NCI-H524 treated with DMSO at 0.1 percent for 48 hours (cell line): ENCODE measurements around the gene SHC4.
"Not testable (repeated sequence)": the region's sequence is repeated elsewhere in the genome, so short reads cannot be mapped to it uniquely, and the experiment has no call there.

ENCODE experiments used
- DNase-seq: peaks from one replicate; lab custom pipeline; 2025; lab: John Stamatoyannopoulos, UW

Gene SHC4

DNA sequence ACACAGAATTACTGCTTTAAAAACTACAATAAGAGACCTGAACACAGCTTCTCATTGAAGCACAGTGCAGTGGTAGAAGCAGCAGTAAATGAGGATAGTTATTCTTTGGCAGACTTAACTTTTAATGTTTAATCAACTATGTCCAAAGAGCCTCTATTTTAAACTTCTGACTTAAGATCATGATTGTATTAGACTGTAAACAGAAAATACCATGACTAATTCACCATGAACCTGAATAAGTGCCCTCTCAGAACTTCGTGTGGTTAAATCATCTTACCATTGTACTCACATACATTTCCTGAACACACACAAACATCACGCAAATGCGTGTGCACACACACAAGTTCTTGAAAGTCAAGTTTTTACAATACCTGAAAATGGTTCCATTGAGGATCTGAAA, 166.8 kb downstream of the SHC4 start:
- no peak for DNase-seq

DNA sequence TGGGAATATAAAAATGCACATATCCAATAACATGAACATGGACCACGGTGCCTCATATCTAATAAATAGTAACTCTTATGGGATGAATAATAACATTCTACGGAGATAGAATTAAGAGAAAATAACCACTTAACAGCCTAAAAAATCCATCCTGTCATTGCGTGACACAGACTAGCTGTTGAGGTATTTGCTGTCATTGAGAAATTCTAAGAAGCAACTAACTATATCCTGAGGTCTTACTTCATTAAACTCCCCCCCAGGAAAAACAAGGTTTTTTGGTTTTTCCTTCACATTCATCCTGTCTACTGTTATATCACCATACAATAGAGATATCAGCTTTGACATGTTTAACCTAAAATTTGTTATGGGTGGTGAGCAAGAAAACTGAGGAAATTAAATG, 167.2 kb downstream of the SHC4 start:
- no peak for DNase-seq

DNA sequence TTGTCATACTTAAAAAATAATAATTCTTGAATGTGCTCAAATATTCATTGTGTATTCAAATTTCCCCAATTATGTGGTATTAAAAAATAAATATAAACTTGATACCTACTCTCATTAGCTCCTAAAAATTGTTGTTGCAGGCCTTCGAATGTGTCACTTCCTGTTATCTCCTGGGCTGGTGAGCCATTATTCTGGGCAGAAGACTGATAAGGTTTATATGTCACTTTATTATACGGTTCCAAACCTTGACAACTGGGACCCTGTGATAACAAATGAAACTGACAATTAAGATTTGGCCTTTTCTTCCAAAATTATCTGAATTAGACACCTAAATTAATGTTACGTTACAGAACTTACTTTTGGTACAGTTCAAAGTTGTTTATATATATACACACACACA, 167.8 kb downstream of the SHC4 start:
- no peak for DNase-seq

DNA sequence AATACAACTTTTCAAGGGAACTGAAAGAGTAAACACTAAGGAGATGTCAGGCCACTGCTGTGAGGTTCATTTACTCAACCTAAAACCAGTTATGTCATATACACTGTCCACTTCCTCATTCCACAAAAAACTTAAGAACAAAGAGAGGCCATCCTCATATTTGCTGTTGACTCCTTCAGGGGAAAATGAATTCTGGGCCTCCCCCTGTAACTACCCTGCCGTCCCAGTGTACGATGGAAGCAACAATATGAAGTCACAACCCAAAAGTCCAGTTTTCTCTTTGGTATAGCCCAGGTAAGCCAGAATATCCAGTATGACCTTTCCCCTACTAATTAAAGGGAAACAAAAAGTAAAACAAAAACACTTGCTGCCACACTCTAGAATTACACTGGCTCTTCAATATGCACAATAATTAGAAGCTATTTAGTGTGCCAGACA, 169.0 kb downstream of the SHC4 start:
- no peak for DNase-seq

GRCh38 chr15:48792408-48792807, 171.3 kb downstream of the SHC4 start:
- no peak for DNase-seq

- DNase-seq, result not testable (repeated sequence)
These were observed 173.1 kb downstream of the SHC4 start for GRCh38 chr15:48790466-48791115.

- no peak for DNase-seq
These were observed 178.0 kb downstream of the SHC4 start for GRCh38 chr15:48785712-48786111.

DNA sequence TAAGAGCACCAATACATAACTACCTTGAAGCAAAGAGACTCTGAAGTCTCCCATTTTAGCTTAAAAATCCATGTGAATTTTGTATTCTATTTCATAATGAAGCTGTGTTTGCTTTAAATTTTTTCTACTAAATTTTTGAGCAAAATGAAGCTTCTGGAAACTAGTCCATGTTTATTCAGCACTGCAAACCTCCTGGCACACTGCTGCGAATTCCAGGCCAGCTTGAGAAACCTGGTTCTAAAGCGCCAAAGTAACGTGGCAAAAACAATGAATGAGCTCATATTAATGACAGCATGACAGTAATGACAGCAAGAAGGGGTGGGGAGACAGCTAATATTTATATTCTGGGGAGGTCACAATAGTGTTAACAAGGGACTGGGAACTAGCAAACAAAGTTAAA, 178.5 kb downstream of the SHC4 start:
- no peak for DNase-seq

GRCh38 chr15:48784756-48785155, 179.0 kb downstream of the SHC4 start:
- DNase-seq, result no peak

GRCh38 chr15:48782911-48783310, 180.8 kb downstream of the SHC4 start:
- DNase-seq, result no peak

GRCh38 chr15:48781481-48782081, 182.1 kb downstream of the SHC4 start:
- no peak for DNase-seq

DNA sequence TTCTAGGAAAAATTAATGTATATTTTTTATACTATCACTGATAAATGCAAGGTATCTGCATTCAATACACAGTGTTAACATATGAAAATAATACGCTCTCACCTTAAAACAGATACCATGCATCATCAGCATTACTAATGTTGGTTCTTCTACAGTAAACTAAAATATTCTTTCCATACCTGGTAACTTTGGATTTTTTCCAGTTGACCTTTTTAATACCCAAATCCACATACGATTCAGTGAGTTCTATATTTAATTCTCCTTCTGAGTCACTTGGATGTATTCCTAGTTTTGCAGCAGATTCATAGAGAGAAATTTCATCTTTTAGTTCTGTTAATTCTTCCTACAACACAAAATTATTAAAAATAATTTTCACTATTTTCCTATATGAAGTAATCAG, 182.7 kb downstream of the SHC4 start:
- DNase-seq, result no peak

DNA sequence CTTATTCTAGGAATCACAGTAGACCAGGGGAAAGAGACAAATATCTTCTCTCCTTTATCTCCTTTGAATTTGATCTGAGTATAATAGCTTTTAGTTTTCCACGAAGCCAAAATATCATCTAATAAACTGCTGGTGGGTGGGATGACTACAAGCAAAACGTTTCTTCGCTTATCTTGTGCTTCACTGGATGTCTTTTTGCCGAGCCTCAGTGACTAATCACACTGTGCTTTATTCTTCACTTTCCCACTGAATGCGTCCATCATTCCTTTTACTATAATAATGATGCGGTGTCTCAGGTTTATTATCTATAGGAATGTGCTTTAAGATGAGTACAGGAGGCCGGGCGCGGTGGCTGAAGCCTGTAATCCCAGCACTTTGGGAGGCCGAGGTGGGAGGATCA, 185.4 kb downstream of the SHC4 start:
- no peak for DNase-seq

DNA sequence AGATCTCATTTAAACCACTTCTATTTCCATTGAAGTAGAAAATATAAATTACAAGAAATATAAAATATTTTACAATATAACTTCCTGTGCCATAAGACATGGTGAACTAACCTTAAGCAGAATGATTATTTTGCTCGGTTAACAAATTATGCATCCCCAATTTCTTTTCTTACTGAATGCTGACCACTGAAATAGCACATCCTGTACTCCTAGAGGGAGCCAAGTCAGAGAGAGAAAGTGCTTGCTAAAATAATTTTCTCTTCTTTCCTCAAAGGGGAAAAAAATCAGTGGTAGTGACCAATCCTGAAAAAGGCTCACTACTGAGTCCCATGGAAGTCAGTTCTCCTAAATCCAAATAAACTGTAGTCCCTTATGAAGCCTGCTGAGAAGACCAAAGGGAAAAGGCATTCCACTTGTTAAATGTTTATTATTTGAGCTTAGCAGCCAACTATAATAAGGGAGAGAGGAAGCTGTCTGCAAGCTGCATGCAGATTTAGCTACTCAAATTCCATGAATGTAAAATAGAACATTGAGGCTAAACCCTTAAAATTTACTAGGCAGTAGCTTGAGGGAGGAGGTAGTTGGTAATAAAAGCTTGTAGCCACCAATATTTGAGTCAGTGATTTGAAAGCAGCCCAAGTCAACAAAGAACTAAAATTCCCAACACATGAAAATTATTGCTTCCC, 185.9 kb downstream of the SHC4 start:
- no peak for DNase-seq

- no peak for DNase-seq
These were observed 188.2 kb downstream of the SHC4 start for GRCh38 chr15:48775546-48775945.

DNA sequence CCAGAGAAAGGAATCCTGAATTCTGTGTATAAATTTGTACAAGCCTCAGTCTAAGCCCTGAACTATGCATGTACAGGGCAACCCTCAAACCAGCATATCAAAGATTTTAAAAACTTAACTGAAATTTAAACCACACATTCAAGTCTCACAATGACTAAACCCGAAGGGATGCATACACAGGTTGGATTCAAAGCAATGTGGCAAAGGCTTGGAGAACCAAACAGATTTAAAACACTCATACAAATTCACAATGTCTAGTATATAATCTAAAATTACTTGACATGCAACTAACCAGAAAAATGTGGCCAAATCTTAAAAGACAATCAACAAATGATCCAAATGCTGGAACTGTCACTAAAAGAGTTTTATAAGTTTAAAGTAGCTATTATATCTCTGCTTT, 189.2 kb downstream of the SHC4 start:
- DNase-seq, result no peak
